Activated naive CD8-positive, alpha-beta T cell treated with anti-CD3 and anti-CD28 coated beads, Interleukin-2, amount 10 ng/mL, durations not matched to agents 7 days and 5 days (primary cell): ENCODE data around the gene CHRNB2. TPM values are rescaled to one million over a fixed set of nuclear protein-coding genes. Genes with fewer than 3 reads are reported as not detected.

ENCODE experiments used
- ATAC-seq: fragments of 150-1000 bp; cut with Tn5 transposase; one replicate; pipeline ENCODE4 v1.10.0; 2021; ENCODE audit warnings: low read depth, moderate library complexity
- POLR2A ChIA-PET: fragments of 350-600 bp; sonication (Branson Sonifier 250); formaldehyde crosslinking; loops from one replicate; lab custom pipeline; 2021; ENCODE audit warnings: antibody characterized with exemption; lab: Charles Lee
- DNase-seq: peaks from one replicate; pipeline ENCODE4 v3.0.0; 2021
- H3K27ac Mint-ChIP-seq: one replicate; pipeline ENCODE4 v1.8.0; 2022; ENCODE audit warnings: mild to moderate bottlenecking, mixed read lengths
- H3K27me3 Mint-ChIP-seq: one replicate; pipeline ENCODE4 v1.8.0; 2022; ENCODE audit warnings: mild to moderate bottlenecking, moderate library complexity, mixed read lengths
- H3K36me3 Mint-ChIP-seq: one replicate; pipeline ENCODE4 v1.8.0; 2021; ENCODE audit warnings: mild to moderate bottlenecking, mixed read lengths
- H3K4me1 Mint-ChIP-seq: one replicate; pipeline ENCODE4 v1.8.0; 2021; ENCODE audit warnings: mixed read lengths
- H3K4me3 Mint-ChIP-seq: one replicate; pipeline ENCODE4 v1.8.0; 2022; ENCODE audit warnings: mild to moderate bottlenecking, moderate library complexity, mixed read lengths
- H3K9me3 Mint-ChIP-seq: one replicate; pipeline ENCODE4 v1.8.0; 2021; ENCODE audit warnings: mixed read lengths
- total RNA-seq, 2 experiments: library from RNA; stranded (reverse); gene quantifications; one replicate each; pipeline ENCODE4 v1.2.3, GENCODE V29; 2021

Gene CHRNB2
- total RNA-seq, 2 experiments from 2014 or later = not detected

DNA sequence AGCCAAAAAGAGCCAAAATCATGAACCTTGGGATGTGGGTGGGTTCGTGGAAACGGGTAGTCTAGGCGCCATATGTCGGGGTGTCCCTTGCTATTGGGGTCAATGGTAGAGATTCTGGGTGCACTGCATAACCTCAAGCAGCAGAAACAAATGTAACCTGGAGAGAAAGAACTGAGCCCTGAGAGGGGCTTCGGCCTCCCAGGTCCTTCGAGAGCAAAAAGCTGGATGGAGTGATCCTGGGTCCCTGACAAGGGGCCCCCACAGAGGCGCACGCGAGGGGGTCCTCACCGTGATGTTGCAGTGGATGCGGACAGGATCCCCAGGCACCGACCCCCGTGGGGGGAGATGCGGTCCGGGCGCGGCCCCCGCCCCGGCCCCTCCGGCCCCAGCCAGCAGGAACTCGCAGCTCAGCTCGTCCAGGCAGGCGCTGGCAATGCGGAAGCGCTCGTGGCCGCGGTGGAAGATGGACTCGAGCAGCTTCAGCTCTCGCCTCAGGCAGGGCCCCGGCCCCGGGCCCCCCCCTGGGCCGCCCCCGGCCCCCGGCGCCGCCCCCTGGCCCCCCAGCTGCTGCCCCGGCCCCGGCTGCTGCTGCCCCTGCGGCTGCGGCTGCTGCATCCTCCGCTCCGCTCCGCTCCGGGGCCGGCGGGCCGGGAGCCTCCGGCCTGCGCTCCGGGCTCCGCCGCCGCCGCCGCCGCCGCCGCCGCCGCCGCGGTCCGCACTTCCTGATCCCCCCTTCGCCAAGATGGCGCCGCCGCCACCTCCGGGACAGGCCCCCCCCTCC, 9.4 kb upstream of the CHRNB2 start, which contains the start of gene UBE2Q1:
Gene UBE2Q1 (minus strand): TSS at position 724 of the 781 bp plus-strand sequence. CDS start 109 bp downstream, at position 615.
- peaks cover 36% of the 10 kb centered on the region for H3K4me1 Mint-ChIP-seq

DNA sequence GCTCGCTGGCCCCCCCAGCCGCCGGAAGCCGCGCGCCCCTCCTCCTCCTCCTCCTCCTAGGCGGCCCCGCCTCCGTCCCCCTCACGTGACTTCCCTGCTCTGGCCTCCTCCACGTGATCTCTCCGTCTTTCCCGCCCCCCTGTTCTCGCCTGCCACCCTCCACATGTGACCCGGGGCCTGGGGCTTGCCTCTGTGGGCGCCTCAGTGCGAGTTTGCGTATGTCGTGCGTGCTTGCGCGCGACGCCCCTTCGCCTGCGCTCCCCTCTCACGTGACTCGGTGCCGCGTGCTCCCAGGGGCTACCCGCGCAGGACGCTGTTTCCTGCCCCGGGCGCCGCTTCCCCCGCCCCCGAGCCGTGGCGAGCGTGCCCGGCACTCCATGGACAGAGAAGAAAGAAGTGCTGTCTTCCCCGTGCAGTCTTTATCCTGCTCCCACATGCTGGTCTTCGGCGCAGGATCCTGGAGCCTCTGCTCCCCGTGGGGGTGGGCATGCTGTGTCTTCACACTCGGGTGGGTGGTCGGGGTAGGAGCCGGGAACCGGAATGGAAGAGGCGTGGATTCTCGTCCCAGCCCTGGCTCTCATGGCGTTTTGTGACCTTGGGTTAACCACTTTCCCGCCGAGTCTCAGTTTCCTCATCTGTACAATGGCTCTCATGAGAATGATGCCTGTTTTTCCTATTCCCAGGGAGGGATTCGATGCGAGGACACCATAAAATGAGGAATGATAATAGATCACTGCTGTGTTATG, 8.7 kb upstream of the CHRNB2 start:
- peak overlapping the region; percentile 96 for H3K27ac Mint-ChIP-seq
- H3K9me3 Mint-ChIP-seq = no peaks in the 10 kb centered on the region
- peak; percentile 98 for DNase-seq
- POLR2A ChIA-PET = interaction anchor here (0.6 to 1.7 kb wide), 10 partner anchors 20 to 424 kb away, joined by 3 to 11 read pairs (median 3); partner anchors contain the start of genes ADAR, FLAD1 and PMVK
- H3K4me1 Mint-ChIP-seq = peaks cover 36% of the 10 kb centered on the region
- H3K36me3 Mint-ChIP-seq = peaks cover 7% of the 10 kb centered on the region
- H3K27me3 Mint-ChIP-seq = no peaks in the 10 kb centered on the region
- peak; percentile 95 for ATAC-seq
- H3K4me3 Mint-ChIP-seq = peak overlapping the region; percentile 93

More for the DNA sequence above, 9.4 kb upstream of the CHRNB2 start, which contains the start of gene UBE2Q1:
- ATAC-seq = no peak
- Mint-ChIP-seq H3K9me3 (no peaks in the 10 kb centered on the region), H3K4me3 (peak within 1 kb of the TSS; percentile 93), H3K27me3 (no peaks in the 10 kb centered on the region), H3K27ac (peak within 1 kb of the TSS; percentile 96), H3K36me3 (peaks cover 10% of the 10 kb centered on the region)
- POLR2A ChIA-PET = interaction anchor here (1.0 to 1.7 kb wide), 4 partner anchors 50 to 425 kb away, joined by 3 to 4 read pairs (median 3); partner anchors contain the start of genes ADAR, FLAD1 and PMVK
- DNase-seq = peak; percentile 63

DNA sequence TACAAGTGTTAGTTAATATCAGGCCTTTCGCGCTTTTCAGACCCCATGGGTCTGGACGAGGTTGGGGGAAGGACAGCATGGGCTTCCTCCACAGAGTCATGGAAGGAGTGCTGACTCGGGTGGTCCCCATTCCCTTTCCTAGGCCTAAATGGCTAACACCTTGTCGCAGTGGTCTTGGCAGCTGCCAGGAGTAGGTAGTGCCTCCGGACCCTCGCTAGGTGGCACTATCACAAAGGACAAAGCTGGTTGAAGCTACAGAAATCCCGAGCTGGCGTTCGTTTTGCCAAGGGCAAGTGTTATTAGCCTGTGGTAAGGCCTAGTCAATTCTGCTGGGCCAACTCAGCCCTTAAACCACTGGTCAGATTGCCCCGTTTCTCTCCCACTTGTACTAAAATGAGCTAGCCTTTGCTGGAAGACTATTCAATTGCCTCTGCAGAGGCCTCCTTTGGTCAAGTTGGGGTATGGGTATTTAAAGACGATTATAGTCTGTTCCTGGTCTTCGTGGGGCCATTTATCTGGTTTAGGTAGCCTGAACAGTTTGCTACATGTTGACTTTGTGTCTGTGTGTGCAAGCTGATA, 8.0 kb upstream of the CHRNB2 start:
- Mint-ChIP-seq H3K4me1 (peaks cover 36% of the 10 kb centered on the region), H3K27ac (peak overlapping the region; percentile 96), H3K4me3 (peak overlapping the region; percentile 93), H3K9me3 (no peaks in the 10 kb centered on the region), H3K27me3 (no peaks in the 10 kb centered on the region), H3K36me3 (peaks cover 6% of the 10 kb centered on the region)
- ATAC-seq (peak; percentile 20), DNase-seq (peak; percentile 75)
- POLR2A ChIA-PET = interaction anchor here (0.6 to 1.6 kb wide), 7 partner anchors 19 to 384 kb away, joined by 3 to 11 read pairs (median 3); partner anchors contain the start of gene PMVK

DNA sequence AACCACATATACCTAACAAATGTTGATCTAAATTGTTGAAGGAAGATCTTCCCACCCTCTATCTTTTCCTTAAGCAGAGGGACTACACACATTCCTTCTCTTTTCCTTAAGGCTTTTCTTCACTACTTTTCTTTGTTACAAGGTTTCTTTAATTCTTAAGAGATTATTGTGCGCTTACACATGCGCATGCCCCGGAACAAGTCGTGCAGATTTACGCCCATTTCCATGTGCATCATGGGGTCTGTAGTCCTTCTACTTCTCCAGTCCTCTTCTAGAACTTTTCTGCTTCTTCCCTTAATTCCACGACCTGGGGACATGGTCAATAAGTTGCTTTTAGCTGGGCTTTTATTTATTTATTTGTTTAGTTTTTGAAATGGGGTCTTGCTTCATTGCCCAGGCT, 1.7 kb upstream of the CHRNB2 start:
- Mint-ChIP-seq H3K9me3 (no peaks in the 10 kb centered on the region), H3K27ac (no peak overlapping the region), H3K4me3 (no peak overlapping the region), H3K27me3 (peaks cover 27% of the 10 kb centered on the region), H3K4me1 (peaks cover 5% of the 10 kb centered on the region), H3K36me3 (no peaks in the 10 kb centered on the region)
- DNase-seq = no peak
- ATAC-seq = no peak
- POLR2A ChIA-PET = no interaction called here

DNA sequence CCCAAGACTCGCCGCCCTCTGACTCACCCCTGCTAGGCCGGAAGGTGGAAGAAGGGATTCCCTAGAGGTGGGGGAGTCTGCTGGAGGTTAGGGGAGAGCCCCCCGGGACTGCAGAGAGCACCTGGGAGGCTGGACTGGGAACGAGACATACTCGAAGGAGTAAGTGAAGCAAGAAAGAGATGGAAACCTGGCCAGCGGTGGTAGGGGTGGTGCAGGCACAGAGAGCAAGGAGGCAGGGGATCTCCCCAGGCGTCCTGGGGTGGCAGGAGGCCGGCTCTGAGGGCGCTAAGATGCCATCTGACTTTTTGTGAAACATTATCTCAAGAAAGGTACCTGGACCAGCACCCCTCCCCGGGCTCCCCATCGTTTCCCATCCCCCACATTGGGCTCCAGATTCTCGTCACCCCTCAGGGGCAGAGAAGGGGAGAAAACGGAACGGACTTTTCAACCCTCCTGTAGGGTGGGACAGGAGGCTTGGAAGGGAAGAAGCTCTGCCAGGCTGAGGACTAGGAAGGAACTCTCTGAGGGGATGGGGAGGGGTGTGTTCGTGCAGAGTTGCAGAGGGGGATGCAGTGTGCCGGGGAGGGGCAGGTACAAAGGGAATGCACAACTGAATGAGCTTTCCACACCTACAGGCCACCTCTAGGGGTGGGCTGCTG, 708 bp downstream of the CHRNB2 start:
- ATAC-seq (no peak), DNase-seq (no peak)
- H3K4me1 Mint-ChIP-seq = peaks cover 5% of the 10 kb centered on the region
- peaks cover 27% of the 10 kb centered on the region for H3K27me3 Mint-ChIP-seq
- no peaks in the 10 kb centered on the region for H3K36me3 Mint-ChIP-seq
- H3K9me3 Mint-ChIP-seq = no peaks in the 10 kb centered on the region
- H3K4me3 Mint-ChIP-seq = peak overlapping the region; percentile 21
- H3K27ac Mint-ChIP-seq = no peak overlapping the region
- POLR2A ChIA-PET = interaction anchor here (1.0 to 1.9 kb wide), 5 partner anchors 8 to 59 kb away, joined by 3 to 5 read pairs (median 3); no protein-coding TSS in a partner anchor

DNA sequence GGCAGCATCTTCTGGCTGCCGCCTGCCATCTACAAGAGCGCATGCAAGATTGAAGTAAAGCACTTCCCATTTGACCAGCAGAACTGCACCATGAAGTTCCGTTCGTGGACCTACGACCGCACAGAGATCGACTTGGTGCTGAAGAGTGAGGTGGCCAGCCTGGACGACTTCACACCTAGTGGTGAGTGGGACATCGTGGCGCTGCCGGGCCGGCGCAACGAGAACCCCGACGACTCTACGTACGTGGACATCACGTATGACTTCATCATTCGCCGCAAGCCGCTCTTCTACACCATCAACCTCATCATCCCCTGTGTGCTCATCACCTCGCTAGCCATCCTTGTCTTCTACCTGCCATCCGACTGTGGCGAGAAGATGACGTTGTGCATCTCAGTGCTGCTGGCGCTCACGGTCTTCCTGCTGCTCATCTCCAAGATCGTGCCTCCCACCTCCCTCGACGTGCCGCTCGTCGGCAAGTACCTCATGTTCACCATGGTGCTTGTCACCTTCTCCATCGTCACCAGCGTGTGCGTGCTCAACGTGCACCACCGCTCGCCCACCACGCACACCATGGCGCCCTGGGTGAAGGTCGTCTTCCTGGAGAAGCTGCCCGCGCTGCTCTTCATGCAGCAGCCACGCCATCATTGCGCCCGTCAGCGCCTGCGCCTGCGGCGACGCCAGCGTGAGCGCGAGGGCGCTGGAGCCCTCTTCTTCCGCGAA, 3.8 kb downstream of the CHRNB2 start:
- POLR2A ChIA-PET = no interaction called here
- DNase-seq (no peak), ATAC-seq (no peak)
- Mint-ChIP-seq H3K4me1 (peaks cover 7% of the 10 kb centered on the region), H3K27ac (no peak overlapping the region), H3K36me3 (peaks cover 3% of the 10 kb centered on the region), H3K4me3 (no peak overlapping the region), H3K27me3 (peaks cover 23% of the 10 kb centered on the region), H3K9me3 (no peaks in the 10 kb centered on the region)

DNA sequence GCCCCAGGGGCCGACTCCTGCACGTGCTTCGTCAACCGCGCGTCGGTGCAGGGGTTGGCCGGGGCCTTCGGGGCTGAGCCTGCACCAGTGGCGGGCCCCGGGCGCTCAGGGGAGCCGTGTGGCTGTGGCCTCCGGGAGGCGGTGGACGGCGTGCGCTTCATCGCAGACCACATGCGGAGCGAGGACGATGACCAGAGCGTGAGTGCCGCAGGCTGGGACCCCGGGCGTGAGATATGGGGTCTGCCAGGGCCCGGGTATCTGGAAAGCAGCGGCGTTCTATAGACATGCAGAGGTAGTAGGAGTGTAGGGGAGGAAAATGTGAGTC, 4.3 kb downstream of the CHRNB2 start:
- POLR2A ChIA-PET = no interaction called here

DNA sequence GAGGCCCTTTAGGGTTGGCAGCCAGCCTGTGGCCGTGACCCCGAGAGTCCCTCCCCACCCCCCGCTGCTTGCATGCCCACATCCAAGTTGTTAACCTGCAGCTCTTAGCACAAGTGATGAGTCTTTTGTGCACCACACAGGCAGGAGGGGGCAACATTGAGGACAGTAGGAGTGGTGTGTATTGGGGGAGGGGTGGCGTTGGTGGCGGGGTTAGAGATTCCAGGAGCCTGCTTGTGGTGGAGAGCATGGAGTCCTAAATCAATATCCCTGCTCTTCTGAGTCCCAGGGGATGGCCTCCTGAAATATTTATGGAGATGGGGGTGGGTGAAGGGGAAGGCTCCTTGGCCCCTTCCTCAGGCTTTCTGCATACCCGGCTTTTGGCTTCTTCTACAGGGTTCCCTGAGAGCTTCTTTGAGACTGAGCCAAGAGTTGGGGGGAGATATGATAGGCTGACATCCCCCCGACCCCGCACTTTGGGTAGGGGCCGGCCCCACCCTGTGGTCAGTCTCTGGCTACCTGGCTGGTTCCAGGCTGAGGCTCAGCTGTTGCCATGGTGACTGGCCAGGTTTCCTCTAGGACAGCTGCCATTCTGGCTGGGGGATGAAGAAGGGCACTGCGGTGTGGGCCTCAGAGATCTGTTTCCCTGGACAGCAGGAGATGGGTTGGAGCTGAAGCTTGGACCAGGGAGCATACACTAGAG, 5.0 kb downstream of the CHRNB2 start:
- no peak overlapping the region for H3K27ac Mint-ChIP-seq
- no peak for DNase-seq
- ATAC-seq = no peak
- POLR2A ChIA-PET = interaction anchor here (0.6 kb wide), 1 partner anchor 17 kb away, joined by 3 read pairs; no protein-coding TSS in a partner anchor
- H3K27me3 Mint-ChIP-seq = peaks cover 13% of the 10 kb centered on the region
- H3K4me1 Mint-ChIP-seq = peaks cover 5% of the 10 kb centered on the region
- peaks cover 3% of the 10 kb centered on the region for H3K36me3 Mint-ChIP-seq
- H3K9me3 Mint-ChIP-seq = no peaks in the 10 kb centered on the region
- H3K4me3 Mint-ChIP-seq = no peak overlapping the region

More for the DNA sequence above, 4.3 kb downstream of the CHRNB2 start:
- Mint-ChIP-seq H3K9me3 (no peaks in the 10 kb centered on the region), H3K36me3 (peaks cover 3% of the 10 kb centered on the region), H3K27me3 (peaks cover 19% of the 10 kb centered on the region), H3K27ac (no peak overlapping the region), H3K4me3 (no peak overlapping the region), H3K4me1 (peaks cover 7% of the 10 kb centered on the region)
- DNase-seq = no peak
- no peak for ATAC-seq

DNA sequence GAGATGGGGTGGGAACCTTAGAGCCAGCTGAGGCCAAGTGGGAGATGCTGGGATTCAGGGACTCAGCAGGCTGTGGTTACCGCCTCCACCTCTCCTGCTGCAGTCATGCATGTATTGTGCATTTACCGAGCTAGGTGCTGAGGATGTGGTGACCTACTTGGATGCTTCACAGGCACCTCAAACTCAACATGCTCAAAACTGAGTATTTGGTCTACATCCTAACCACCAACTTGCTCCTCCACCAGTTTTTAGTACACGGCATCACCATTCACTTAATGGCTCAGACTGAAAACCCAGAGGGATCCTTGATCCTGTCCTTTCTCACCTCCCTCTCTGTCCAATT, 5.6 kb downstream of the CHRNB2 start:
- H3K9me3 Mint-ChIP-seq = no peaks in the 10 kb centered on the region
- peaks cover 9% of the 10 kb centered on the region for H3K27me3 Mint-ChIP-seq
- H3K4me1 Mint-ChIP-seq = peaks cover 2% of the 10 kb centered on the region
- H3K36me3 Mint-ChIP-seq = peaks cover 3% of the 10 kb centered on the region
- DNase-seq = no peak
- no peak for ATAC-seq
- POLR2A ChIA-PET = no interaction called here
- no peak overlapping the region for H3K4me3 Mint-ChIP-seq
- no peak overlapping the region for H3K27ac Mint-ChIP-seq

DNA sequence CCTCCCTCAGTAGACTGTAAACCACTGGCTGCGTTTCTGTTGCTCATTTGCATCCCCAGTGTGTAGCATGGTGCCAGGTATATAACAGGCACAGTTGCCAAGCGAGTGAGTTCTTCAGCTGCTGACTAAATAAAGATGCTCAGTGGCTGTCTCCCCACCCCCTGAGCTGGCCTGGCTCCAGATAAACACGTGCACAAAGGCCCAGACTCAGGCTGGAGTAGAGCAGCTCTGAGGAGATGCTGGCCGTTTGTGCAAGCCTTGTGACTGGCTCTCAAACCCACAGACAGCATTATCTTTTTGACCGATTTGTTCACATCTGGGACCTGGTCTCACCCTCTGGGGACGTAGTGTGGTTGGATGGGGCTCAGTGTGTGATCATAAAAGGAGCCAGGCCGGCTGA, 7.1 kb downstream of the CHRNB2 start:
- Mint-ChIP-seq H3K27me3 (peaks cover 4% of the 10 kb centered on the region), H3K4me1 (peaks cover 2% of the 10 kb centered on the region), H3K4me3 (no peak overlapping the region), H3K36me3 (peaks cover 6% of the 10 kb centered on the region), H3K27ac (peak overlapping the region; percentile 3), H3K9me3 (no peaks in the 10 kb centered on the region)
- DNase-seq (no peak), ATAC-seq (no peak)
- POLR2A ChIA-PET = no interaction called here

DNA sequence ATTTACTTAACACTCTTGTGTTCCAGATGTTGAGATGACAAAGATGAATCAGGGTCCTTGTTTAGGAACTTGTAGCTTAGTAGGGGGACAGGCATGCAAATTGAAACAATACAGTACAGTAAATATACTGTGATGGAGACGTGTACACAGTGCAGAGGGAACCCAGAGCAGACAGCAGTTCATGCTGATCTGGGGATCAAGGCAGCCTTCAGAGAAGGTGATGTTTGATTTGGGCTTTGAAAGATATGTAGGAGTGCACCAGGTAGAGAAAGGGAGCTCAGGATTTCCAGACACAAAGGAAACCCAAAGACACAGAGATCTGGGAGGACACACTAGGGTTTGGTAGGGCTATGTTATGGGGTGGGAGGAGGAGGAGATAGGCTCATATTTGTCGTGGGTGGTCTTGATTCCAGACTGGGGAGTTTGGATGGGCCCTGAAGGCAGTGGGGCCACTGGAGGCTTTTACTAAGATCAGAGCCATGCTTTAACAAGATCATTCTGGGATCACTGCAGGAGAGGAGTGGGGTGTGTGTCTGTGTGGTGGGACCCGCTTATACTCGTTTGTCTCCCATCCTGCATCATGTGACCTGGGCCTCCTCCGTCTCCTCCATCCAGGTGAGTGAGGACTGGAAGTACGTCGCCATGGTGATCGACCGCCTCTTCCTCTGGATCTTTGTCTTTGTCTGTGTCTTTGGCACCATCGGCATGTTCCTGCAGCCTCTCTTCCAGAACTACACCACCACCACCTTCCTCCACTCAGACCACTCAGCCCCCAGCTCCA, 7.8 kb downstream of the CHRNB2 start:
- no peak for DNase-seq
- H3K27ac Mint-ChIP-seq = peak overlapping the region; percentile 3
- peaks cover 2% of the 10 kb centered on the region for H3K4me1 Mint-ChIP-seq
- peaks cover 9% of the 10 kb centered on the region for H3K36me3 Mint-ChIP-seq
- no peaks in the 10 kb centered on the region for H3K9me3 Mint-ChIP-seq
- H3K27me3 Mint-ChIP-seq = no peaks in the 10 kb centered on the region
- peak; percentile 12 for ATAC-seq
- POLR2A ChIA-PET = interaction anchor here (1.2 kb wide), 1 partner anchor 8 kb away, joined by 5 read pairs; the partner anchor contains the start of gene CHRNB2
- no peak overlapping the region for H3K4me3 Mint-ChIP-seq
